HG03066 (cell line): ENCODE measurements around the gene RPS3A.
"Not testable (repeated sequence)": the region's sequence is repeated elsewhere in the genome, so short reads cannot be mapped to it uniquely, and the experiment has no call there.

Experiments used
- ATAC-seq: cut with Tn5 transposase; IDR thresholded peaks from one replicate; pipeline ENCODE4 v1.9.1; 2021; ENCODE audit warnings: low read depth; ENCODE audit not compliant: unreplicated experiment

The RPS3A gene

GRCh38 chr4:151099229-151099975 lies at the start of gene RPS3A:
Gene RPS3A, plus strand, starts transcription at chr4:151099628. Its CDS starts 25 bp downstream, at chr4:151099653.
- peak; percentile 91 for ATAC-seq

GRCh38 chr4:151052785-151053184 lies 46.6 kb upstream of the RPS3A start:
- no peak for ATAC-seq

DNA sequence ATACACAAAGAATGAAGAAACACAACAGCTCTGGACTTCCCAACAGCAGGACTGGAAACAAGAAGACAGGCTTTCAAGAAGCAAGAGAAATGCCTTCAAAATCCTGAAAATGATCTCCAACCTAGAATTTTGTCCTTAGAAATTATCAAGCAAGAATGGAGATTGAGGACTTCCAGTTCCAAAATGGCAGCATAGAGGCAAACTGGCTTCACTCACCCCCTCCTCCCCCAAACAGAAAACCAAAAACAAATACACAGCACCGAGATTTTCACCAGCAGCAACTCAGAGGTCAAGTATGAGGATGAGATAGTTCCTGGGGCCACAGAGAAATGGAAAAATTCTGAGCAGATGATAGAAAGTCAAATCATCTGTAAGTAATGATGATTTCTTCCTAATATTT lies 43.9 kb upstream of the RPS3A start:
- ATAC-seq = no peak

GRCh38 chr4:151063143-151063542 lies 36.3 kb upstream of the RPS3A start:
- not testable (repeated sequence) for ATAC-seq

DNA sequence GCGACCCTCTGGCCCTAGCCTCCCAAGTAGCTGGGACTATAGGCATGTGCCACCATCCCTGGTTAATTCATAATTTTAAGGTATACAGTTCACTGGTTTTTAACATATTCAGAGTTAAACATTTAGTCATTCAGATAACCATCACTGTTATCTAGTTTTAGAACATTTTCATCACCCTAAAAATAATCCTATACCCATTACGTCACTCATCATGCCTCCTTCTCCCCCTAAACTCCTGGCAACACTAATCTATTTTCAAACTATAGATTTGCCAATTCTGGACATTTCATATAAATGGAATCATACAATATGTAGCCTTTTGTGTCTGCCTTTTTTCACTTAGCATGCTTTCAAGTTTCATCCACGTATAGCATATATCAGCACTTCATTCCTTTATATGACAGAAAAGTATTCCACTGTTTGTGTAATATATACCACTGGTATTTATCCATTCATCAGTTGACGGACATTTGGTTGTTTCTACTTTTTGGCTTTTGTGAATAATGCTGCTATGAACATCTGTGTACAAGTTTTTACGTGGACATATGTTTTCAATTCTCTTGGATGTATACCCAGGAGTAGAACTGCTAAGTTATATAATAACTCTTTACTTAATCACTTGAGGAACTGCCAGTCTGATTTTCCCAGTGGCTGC lies 32.0 kb upstream of the RPS3A start:
- no peak for ATAC-seq

DNA sequence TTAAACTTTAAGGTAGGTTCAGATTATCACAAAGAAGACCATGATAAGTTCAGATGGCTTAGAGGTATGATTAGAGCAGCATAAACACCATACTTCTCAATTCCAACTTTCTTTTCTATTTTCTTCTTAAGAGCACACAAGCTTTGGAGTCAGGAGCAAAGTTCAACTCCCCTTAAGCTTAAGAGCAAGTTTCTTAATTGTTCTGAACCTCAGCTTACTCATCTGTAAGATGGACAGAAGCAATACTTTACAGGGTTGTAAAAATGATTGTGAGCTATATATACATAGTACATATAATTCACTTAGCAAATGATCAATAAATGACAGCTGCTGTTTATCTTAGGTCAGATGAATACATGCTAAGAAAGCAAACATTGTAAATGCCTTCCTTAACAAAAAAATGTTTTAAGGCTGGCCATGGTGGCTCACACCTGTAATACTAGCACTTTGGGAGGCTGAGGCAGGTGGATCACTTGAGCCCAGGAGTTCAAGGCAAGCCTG lies 25.0 kb upstream of the RPS3A start:
- ATAC-seq = no peak

- ATAC-seq = not testable (repeated sequence)
These were observed 21.4 kb upstream of the RPS3A start for GRCh38 chr4:151077978-151078377.

DNA sequence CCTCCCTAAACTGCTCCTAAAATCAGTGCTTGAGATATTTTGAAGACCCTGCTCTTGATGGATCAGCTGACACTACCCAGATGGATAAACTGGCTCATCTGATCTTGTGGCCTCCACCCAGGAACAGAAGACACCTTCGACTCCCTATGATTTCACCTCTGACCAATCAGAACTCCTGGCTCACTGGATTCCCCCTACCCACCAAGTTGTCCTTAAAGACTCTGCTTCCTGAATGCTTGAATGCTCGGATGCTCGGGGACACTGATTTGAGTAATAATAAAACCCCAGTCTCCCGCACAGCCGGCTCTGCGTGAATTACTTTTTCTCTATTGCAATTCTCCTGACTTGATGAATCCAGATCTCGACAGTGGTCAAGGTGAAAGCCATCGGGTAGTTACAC lies 12.0 kb upstream of the RPS3A start:
- no peak for ATAC-seq

GRCh38 chr4:151091047-151091446 lies 8.4 kb upstream of the RPS3A start:
- no peak for ATAC-seq

GRCh38 chr4:151092488-151092887 lies 6.9 kb upstream of the RPS3A start:
- no peak for ATAC-seq

DNA sequence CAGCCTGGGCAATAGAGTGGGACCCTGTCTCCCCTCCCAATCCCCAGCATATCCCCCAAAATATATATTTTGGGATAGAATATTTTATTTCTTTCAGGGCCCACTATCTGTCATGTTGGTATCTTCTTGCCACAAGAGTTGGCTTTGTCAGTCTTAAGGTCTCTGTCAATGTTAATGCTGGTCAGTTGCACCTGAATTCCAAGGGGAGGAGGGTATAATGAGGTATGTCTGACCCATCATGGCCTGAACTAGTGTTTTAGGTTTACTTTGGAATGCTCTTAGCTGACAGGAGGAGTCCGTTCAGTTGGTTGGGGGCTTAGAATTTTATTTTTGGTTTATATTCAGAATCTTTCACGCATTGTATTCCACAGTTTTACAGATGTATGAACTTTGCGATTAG lies 6.2 kb upstream of the RPS3A start:
- ATAC-seq = no peak

- no peak for ATAC-seq
These were observed 5.1 kb upstream of the RPS3A start for GRCh38 chr4:151094290-151094751.

DNA sequence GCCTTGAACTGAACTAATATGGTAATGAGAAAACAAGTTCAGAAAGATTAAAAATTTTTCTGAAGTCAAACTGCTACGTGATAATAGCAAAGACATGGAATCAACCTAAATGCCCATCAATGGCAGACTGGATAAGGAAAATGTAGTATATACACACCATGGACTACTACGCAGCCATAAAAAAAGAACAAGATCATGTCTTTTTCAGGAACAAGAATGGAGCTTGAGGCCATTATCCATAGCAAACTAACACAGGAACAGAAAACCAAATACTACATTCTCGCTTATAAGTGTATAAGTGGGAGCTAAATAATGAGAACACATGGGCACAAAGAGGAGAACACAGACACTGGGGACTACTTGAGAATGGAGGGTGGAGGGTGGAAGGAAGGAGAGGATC lies 4.3 kb upstream of the RPS3A start:
- ATAC-seq = no peak

DNA sequence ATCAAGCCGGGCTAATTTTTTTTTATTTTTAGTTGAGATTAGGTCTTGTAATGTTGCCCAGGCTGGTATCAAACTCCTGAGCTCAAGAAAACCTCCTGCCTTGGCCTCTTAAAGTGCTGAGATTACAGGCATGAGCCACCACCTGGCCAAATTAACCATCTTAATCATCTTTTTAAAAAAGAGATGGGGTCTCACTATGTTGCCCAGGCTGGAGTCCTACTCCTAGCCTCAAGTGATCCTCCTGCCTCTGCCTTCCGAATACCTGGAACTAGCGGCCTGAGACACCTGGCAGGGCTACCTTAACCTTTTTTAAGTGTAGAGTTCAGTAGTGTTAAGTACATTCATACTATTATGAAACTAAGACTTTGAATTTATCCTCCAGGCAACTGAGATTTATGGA lies 1.7 kb upstream of the RPS3A start:
- ATAC-seq = no peak

- no peak for ATAC-seq
These were observed 524 bp upstream of the RPS3A start for GRCh38 chr4:151098979-151099228.

DNA sequence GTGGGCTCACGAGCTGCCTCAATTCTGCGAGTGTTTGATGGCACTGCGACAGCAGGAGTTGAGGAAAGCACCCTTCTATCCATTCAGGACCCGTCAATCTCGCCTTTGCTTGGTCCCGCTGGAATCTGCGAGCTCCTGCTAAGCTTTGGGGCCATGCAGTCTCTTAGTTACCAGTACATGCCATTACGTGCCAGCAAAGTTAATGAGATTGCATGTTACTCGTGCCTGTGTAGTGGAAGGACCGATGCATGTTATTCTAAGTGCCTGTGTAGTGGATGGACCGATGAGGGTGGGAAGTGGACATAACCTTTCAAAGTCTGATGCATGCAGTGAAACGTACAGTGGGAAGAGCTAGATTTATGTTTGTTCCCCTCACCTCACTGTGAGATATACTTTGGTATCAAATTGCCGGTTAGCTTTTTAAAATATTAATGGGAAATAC lies 569 bp downstream of the RPS3A start:
- peak; percentile 1 for ATAC-seq

GRCh38 chr4:151100531-151100930 lies 1.1 kb downstream of the RPS3A start:
- no peak for ATAC-seq

DNA sequence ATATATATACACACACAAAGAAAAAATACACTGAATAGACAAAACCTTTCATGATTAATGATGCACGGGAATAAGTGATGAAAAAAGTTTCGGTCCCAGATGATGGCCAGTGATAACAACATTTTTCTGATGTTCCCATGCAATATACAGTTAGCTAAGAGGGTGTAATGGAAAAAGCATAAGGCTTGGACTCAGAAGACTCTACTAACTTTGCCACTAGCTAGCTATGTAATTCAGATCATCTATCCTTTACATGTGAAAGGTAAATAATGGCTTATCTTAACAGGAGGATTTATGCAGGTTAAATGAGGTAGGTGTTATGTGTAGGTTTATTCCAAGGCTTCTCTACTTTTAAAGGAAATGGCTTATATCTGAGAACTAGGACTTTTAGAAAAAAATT lies 4.3 kb downstream of the RPS3A start:
- ATAC-seq = no peak

DNA sequence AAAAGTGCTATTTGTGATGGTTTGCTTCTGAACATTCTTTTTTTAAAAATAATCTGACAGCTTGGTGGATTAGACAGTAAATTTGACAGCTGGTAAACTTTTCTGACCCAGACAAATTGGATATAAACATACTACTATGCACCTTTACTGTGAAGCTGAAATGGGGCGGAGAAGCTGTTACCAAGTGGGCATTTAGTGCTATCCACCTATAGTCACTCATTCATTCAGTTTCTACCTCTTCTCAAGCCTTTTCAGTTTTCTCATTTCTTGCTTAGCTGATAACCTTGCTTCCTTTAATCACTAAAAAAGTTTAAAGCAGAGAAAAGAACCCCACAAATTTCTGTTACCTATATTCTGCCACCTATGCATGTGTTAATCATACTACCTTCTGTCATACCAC lies 5.2 kb downstream of the RPS3A start:
- no peak for ATAC-seq

GRCh38 chr4:151105454-151106032 lies 6.1 kb downstream of the RPS3A start:
- no peak for ATAC-seq

GRCh38 chr4:151107063-151107462 lies 7.6 kb downstream of the RPS3A start:
- no peak for ATAC-seq

DNA sequence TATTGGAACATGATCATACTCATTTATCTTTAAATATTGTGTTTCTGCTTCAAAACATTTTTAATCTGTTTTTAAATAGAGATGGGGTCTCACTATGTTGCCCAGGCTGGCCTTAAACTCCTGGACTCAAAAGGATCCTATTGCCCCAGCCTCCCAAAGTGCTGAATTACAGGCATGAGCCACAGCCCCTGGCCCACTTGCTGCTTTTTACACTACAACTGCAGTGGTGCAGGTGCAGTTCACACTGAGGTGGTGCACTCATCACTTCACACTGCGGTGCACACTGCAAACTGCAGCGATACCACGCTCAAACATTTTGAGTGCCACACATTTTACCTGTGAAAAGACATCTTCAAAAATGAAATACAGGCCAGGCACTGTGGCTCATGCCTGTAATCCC lies 10.8 kb downstream of the RPS3A start:
- ATAC-seq = no peak
